Left colon (tissue), 2 donors: ENCODE data around the gene SRP9. TPM values are rescaled to one million over a fixed set of nuclear protein-coding genes. Genes with fewer than 3 reads are reported as not detected.
"Not testable (repeated sequence)": the region's sequence is repeated elsewhere in the genome, so short reads cannot be mapped to it uniquely, and the experiment has no call there.

Source experiments
- ATAC-seq: fragments of 200-7000 bp; cut with Tn5 transposase; one replicate; pipeline ENCODE4 v1.9.1; 2020; ENCODE audit warnings: mild to moderate bottlenecking, moderate library complexity
- DNase-seq, 2 donors: peaks; one replicate each; pipeline ENCODE4 v3.0.0-alpha.2; 2020
- intact Hi-C, 2 donors: fragments of 100-400 bp; cut with DNase I in 1 of 2; cut with micrococcal nuclease in 1 of 2; formaldehyde crosslinking; loops; one replicate each; pipeline versions ENCODE4 v1.11.2 to v1.14.0; 2022; cut with DNase I, micrococcal nuclease
- total RNA-seq, 2 donors: library from RNA; stranded (reverse); fragmentation: NEBNext Ultra II Directional; extraction: Animal tissue kit (Norgen Biotek cat#: 25700); gene quantifications; one replicate each; pipeline ENCODE4 v1.2.1, GENCODE V29; 2021
- donor health status: DM: no; HTN: no; CAD: no.
- donor health status: DM: yes; HTN: yes; CAD: no.

The SRP9 gene
- total RNA-seq, 2 donors from 2014 or later: 186 to 202 TPM

GRCh38 chr1:225806249-225806648, 28.6 kb downstream of the SRP9 start:
- DNase-seq (no peak), ATAC-seq (no peak)
- intact Hi-C loops: no loop called here

GRCh38 chr1:225806736-225807135, 29.1 kb downstream of the SRP9 start:
- ATAC-seq, intact Hi-C loops, DNase-seq: not testable (repeated sequence)

- ATAC-seq (no peak), DNase-seq (no peak)
- intact Hi-C loops: no loop called here
Observed at GRCh38 chr1:225808136-225808535, 30.5 kb downstream of the SRP9 start.

- intact Hi-C loops: no loop called here
- ATAC-seq (peak; percentile 85), DNase-seq (peak; percentile 90 to 93)
Observed at GRCh38 chr1:225809842-225810578, 32.4 kb downstream of the SRP9 start, which contains the start of gene EPHX1. Gene EPHX1 (plus strand): TSS chr1:225810124. CDS start chr1:225828730, 18,606 bp downstream.

GRCh38 chr1:225810579-225811538, 33.2 kb downstream of the SRP9 start:
- DNase-seq (peak in 1 of 2 donors; percentile 53), ATAC-seq (peak; percentile 34)
- intact Hi-C loops: not testable (repeated sequence)

GRCh38 chr1:225811622-225812487, 34.2 kb downstream of the SRP9 start:
- no peak for ATAC-seq
- DNase-seq: peak in 1 of 2 donors; percentile 28
- intact Hi-C loops: no loop called here

GRCh38 chr1:225812488-225813213, 35.0 kb downstream of the SRP9 start:
- ATAC-seq: no peak
- intact Hi-C loops: no loop called here
- no peak for DNase-seq

GRCh38 chr1:225813214-225813964, 35.8 kb downstream of the SRP9 start:
- DNase-seq (peak; percentile 64 to 74), ATAC-seq (peak; percentile 57)
- intact Hi-C loops: no loop called here

- intact Hi-C loops: no loop called here
- no peak for ATAC-seq
- DNase-seq: no peak
Observed at GRCh38 chr1:225814381-225814780, 36.8 kb downstream of the SRP9 start.

- ATAC-seq, DNase-seq, intact Hi-C loops: not testable (repeated sequence)
Observed at GRCh38 chr1:225815090-225815489, 37.5 kb downstream of the SRP9 start.

- DNase-seq (no peak), ATAC-seq (no peak)
Observed at GRCh38 chr1:225815526-225816178, 38.0 kb downstream of the SRP9 start.

GRCh38 chr1:225816643-225817538, 39.3 kb downstream of the SRP9 start:
- DNase-seq: peak; percentile 41 to 54
- intact Hi-C loops: no loop called here
- peak; percentile 15 for ATAC-seq

More at GRCh38 chr1:225815526-225816178, 38.0 kb downstream of the SRP9 start:
- intact Hi-C loops: no loop called here

- intact Hi-C loops: no loop called here
- DNase-seq (peak; percentile 81 to 91), ATAC-seq (peak; percentile 91)
Observed at GRCh38 chr1:225817611-225818061, 40.0 kb downstream of the SRP9 start.

- ATAC-seq: no peak
- no peak for DNase-seq
- intact Hi-C loops: no loop called here
Observed at GRCh38 chr1:225818229-225818628, 40.6 kb downstream of the SRP9 start.

- ATAC-seq (no peak), DNase-seq (no peak)
- intact Hi-C loops: no loop called here
Observed at GRCh38 chr1:225819346-225820192, 41.9 kb downstream of the SRP9 start.
